HG03521 (cell line): ENCODE measurements around the gene ERMAP.
"Not testable (repeated sequence)": the region's sequence is repeated elsewhere in the genome, so short reads cannot be mapped to it uniquely, and the experiment has no call there.

Experiments
- ATAC-seq: cut with Tn5 transposase; IDR thresholded peaks from one replicate; pipeline ENCODE4 v1.9.1; 2021; ENCODE audit warnings: mild to moderate bottlenecking, moderate library complexity; ENCODE audit not compliant: unreplicated experiment

Gene ERMAP

GRCh38 chr1:42868466-42868865, 51.5 kb downstream of the ERMAP start:
- not testable (repeated sequence) for ATAC-seq

- not testable (repeated sequence) for ATAC-seq
These were observed 52.3 kb downstream of the ERMAP start for GRCh38 chr1:42869254-42869653.

GRCh38 chr1:42869751-42870150, 52.8 kb downstream of the ERMAP start:
- not testable (repeated sequence) for ATAC-seq

GRCh38 chr1:42873108-42873507, 56.2 kb downstream of the ERMAP start:
- not testable (repeated sequence) for ATAC-seq

- ATAC-seq: no peak
These were observed 56.7 kb downstream of the ERMAP start for GRCh38 chr1:42873670-42874069.

GRCh38 chr1:42876009-42876408, 59.1 kb downstream of the ERMAP start:
- ATAC-seq: no peak

- no peak for ATAC-seq
These were observed 60.5 kb downstream of the ERMAP start for GRCh38 chr1:42877380-42877779.

- ATAC-seq: no peak
These were observed 63.5 kb downstream of the ERMAP start for GRCh38 chr1:42880384-42880783.

- ATAC-seq: no peak
These were observed 69.3 kb downstream of the ERMAP start for GRCh38 chr1:42886046-42886739.

- no peak for ATAC-seq
These were observed 69.9 kb downstream of the ERMAP start for GRCh38 chr1:42886800-42887199.

- no peak for ATAC-seq
These were observed 70.4 kb downstream of the ERMAP start for GRCh38 chr1:42887366-42887765.

- ATAC-seq: no peak
These were observed 71.2 kb downstream of the ERMAP start for GRCh38 chr1:42888013-42888633.

- no peak for ATAC-seq
These were observed 72.3 kb downstream of the ERMAP start for GRCh38 chr1:42889264-42889663.

GRCh38 chr1:42891465-42892138, 74.7 kb downstream of the ERMAP start:
- no peak for ATAC-seq
